Measurements from ENCODE around the gene AUNIP.

The AUNIP gene

DNA sequence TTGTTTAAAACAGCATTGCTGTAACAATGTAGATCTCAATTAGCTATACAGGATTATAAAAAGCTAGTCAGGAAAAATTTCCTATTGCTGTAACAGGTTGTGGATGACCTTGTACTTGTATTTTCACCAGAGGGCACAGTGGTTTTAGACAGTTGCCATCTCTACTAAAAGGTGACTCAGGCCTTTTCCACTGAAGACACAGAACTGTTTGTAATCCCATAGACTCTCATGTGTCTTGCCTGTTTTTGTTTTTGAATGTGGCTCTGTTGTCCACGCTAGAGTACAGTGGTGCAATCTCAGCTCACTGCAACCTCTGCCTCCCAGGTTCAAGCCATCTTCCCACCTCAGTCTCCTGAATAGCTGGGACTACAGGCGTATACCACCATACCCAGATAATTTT is 33.7 kb downstream of the AUNIP start:
- no peak overlapping the region; the same call in 1 of the 2 replicates for H3K27ac ChIP-seq
- TF ChIP-seq, protein P1, sequence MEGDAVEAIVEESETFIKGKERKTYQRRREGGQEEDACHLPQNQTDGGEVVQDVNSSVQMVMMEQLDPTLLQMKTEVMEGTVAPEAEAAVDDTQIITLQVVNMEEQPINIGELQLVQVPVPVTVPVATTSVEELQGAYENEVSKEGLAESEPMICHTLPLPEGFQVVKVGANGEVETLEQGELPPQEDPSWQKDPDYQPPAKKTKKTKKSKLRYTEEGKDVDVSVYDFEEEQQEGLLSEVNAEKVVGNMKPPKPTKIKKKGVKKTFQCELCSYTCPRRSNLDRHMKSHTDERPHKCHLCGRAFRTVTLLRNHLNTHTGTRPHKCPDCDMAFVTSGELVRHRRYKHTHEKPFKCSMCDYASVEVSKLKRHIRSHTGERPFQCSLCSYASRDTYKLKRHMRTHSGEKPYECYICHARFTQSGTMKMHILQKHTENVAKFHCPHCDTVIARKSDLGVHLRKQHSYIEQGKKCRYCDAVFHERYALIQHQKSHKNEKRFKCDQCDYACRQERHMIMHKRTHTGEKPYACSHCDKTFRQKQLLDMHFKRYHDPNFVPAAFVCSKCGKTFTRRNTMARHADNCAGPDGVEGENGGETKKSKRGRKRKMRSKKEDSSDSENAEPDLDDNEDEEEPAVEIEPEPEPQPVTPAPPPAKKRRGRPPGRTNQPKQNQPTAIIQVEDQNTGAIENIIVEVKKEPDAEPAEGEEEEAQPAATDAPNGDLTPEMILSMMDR (conservative IDR thresholded peaks at IDR 0.05) = no peak

DNA sequence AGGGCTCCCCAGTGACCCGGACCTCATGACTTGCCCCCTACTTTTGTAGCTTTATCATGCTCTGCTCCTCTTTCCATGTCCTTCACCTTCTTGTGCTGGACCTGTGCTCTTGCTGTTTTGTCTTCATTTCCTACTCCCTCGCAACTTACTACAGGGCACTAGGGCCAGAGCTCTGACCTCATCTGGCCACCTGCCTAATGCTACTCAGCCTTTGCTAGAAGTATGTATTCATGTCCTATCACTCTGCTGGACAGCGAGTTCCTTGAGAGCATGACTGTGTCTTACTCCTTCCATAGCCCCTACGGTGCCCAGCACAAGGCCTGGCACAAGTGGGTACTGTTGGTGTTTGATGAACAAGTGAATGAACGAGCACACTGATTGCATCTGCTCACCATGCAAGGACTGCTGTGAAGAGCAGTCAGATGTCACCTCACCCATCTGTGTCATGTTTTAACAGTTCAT is 37.6 kb downstream of the AUNIP start:
- H3K27ac ChIP-seq = no peak overlapping the region

DNA sequence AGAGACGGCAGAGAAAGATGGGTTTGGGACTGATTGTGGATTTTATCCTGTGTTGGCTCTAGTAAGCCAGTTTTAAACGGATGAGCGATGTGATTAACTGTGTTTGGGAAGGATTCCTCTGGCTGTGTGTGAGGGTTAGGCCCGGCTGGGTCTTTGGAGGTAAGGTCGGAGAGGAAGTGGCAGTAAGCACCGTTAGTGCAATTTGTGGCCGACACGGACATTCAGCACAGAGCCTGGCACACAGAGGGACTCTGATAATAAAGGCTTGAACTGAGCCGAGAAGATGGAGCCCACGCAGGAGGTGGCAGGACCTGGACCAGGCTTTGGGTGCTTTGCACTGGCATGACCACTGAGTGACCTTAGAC is 38.2 kb downstream of the AUNIP start:
- TF ChIP-seq, protein P1 (conservative IDR thresholded peaks at IDR 0.05) = no peak
- H3K27ac ChIP-seq = peak overlapping the region; percentile 84

More for the DNA sequence above, 37.6 kb downstream of the AUNIP start:
- TF ChIP-seq, protein P1 (conservative IDR thresholded peaks at IDR 0.05) = no peak

GRCh38 chr1:25820247-25821111 is 38.8 kb downstream of the AUNIP start:
- H3K27ac ChIP-seq = peak overlapping the region; percentile 84
- TF ChIP-seq, protein P1 (conservative IDR thresholded peaks at IDR 0.05) = no peak

DNA sequence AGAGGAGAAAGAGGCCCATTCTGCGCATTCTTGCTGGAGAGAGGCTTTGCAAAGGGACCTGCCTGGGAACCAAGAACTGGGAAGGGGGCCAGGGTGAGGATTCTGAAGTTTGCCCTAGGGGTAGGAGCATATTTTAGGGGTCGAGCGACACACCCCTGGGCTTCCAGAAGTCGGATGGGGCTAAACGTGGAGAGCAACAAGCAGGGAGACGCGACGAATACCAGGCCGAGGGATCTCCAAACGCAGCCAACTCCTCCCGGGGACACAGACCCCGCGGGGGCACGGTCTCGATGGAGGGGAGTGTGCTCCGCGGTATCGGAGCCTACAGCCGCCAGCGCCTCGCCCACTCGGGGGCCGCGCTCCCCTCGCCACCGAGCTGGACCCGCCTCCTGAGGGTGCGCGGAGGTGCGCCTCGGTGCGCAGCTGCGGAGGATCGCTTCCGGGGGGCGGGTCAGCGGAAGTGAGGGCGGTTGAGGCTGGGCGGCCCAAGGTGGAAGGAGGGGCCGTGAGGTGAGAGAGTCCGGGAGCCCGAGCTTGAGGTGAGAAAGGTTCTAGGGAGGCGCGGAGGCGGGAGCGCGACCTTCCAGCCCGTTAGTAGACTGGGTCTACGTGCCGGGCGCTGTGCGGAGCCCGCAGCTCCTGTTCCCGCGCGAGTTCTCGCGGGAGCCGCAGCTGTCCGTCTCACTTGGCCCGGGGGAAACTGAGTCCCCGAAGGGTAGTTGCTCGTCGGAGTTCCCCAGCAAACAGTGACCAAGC is 39.6 kb downstream of the AUNIP start, which contains the start of gene MTFR1L:
Gene MTFR1L (plus strand): TSS at position 464 of the 756 bp plus-strand sequence. CDS start 3,151 bp downstream, outside the sequence.
- TF ChIP-seq, protein P1 (conservative IDR thresholded peaks at IDR 0.05) = no peak
- H3K27ac ChIP-seq = peak within 1 kb of the TSS; percentile 84

DNA sequence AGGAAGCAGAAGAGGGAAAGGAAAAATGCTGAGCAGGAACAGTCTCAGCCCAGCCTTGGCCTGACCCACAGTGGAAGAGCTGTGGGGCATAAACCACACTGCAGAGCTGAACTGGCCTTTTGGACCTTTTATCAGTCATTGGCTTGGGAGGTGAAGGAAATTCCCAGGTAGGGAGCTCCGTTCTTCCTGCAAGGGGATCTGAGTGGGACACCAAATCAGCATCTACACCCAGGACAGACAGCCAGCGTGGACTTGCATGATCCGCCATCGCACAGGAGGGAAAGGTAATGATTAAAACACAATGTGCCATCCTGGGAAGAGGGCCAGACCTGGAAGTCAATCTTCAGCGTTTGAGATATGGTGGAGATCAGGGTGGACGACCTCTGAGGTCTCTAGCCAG is 40.7 kb downstream of the AUNIP start:
- TF ChIP-seq, protein P1 (conservative IDR thresholded peaks at IDR 0.05) = no peak
- peak overlapping the region; percentile 84 for H3K27ac ChIP-seq

GRCh38 chr1:25817840-25818501 is 41.3 kb downstream of the AUNIP start:
- TF ChIP-seq, protein P1 (conservative IDR thresholded peaks at IDR 0.05) = peak; percentile 48

More at GRCh38 chr1:25817840-25818501, 41.3 kb downstream of the AUNIP start:
- H3K27ac ChIP-seq = peak overlapping the region; percentile 84
